ENCODE measurements around the gene VPS45.

Gene VPS45

GRCh38 chr1:150076066-150076465, 8.5 kb downstream of the VPS45 start:
- DNase-seq = no peak

DNA sequence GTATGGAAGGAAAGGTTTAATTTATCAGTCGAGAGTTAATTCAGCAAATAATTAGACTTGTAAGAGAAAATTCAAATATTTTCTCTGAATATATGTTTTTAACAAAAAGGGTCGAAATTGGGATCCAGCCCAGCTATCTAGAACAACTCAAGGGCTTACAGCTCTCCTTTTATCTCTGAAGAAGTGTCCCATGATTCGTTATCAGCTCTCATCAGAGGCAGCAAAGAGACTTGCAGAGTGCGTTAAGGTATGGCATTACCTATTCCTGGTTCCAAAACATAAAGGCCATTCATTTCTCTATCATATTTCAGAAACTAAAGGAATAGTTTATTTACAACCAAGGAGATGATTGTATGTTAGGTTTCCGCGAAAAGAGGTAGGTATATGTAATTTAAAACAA, 9.4 kb downstream of the VPS45 start:
- no peak for DNase-seq

GRCh38 chr1:150080784-150081183, 13.2 kb downstream of the VPS45 start:
- no peak for DNase-seq

DNA sequence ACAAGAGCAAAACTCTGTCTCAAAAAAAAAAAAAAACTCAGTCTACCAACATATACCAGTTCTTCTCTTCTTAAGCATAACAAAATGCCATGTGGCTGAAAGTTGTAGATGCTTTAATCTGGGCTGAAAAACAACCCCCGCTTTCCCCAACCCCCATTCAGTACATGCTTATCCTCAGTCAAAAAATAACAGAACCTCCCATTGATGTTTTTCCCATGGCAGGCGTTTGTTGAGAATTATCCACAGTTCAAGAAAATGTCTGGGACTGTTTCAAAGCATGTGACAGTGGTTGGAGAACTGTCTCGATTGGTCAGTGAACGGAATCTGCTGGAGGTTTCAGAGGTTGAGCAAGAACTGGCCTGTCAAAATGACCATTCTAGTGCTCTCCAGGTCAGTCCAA, 14.9 kb downstream of the VPS45 start:
- DNase-seq = no peak

GRCh38 chr1:150083907-150084306, 16.3 kb downstream of the VPS45 start:
- DNase-seq = no peak

DNA sequence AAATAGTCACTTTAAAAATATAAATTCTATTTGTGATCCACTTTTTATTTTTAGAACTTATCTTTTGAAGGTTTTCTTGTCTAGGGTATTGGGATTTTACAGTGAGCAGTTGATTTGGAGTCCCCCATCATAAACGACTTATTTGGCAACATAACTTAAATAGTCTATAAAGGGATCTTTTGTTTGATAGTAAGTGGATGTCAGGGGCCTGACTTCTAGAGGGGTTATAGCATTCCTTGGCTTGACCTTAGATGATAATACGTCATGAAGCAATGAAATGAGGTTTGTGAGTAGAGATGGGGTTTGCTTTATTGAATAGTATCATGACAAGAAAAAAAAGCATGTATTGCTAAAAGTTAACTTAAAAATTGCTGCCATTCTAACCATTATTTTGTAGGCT, 17.8 kb downstream of the VPS45 start:
- DNase-seq = no peak

DNA sequence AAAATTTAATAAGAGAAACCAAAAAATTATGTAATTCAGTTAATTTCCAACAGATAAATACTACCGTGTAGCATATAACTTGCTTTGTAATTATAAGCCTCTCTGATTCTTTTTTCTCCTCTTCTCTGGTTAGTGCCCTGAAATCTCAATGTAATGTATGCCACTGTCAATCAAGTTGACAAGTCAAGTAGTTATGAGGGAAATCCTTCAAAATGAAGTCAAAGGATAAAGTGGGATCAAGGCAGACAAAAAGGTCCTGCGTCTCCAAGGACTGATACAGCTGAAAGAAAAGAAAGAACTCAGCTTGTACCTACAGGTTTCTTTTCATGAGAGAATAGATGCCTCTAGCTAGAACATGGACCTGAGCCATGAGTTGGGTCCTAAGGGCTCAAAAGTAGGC, 19.8 kb downstream of the VPS45 start:
- no peak for DNase-seq

DNA sequence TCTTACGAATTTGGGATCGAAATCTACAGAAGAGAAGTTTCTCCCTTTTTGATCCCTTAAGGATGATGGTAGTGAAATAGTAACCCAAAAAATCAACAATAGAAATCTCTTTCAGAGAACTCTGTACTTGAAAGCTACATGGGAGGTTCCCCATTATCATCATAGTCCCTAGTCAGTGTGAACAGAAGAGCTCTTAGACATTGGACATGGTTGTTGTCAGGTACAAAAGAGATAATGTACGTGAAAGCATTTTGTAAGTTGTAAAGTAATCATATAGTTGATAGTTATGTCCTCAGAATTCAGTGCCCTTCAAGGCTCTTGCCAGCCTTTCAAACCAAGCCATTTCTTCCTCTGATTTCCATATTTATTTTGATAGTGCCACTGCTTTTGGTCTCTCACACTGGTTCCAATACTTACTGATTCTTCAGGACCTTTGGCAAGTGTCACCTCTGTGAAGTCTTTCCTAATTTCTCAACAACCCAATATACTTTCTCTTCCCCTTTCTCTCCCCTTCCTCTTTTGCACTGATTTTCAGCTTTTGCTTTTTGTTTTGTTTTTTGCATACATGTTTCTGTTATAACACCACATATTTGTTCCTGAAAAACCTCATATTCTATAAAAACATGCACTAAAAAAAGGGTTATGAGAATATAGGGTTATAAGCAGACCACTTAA, 22.4 kb downstream of the VPS45 start:
- no peak for DNase-seq

GRCh38 chr1:150092180-150092791, 24.7 kb downstream of the VPS45 start:
- DNase-seq = no peak

- DNase-seq = no peak
Measured at GRCh38 chr1:150093805-150094204, 26.2 kb downstream of the VPS45 start.

DNA sequence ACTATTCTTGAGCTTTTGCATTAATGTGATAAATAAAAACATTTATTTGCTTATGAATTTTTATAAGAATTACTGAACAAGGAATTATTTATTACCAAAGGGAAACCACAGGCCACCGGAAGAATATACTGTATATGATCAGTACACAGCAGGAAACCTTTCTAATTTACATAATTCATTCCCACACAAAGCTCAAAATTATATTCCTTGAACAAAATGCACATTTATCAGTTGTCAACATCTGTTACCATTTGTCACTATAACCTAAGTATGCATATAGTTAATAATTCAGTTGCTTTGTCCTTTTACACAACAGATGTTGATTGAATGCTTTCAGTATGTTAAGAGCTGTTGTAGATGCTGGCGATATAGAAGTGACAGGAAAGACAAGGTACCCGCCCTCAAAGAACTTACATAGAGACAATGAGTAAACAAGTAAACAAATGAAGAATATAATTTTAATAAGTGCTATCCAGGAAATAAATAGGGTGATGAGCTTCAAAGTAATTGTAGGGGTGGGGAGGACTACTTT, 27.2 kb downstream of the VPS45 start:
- DNase-seq = no peak

- DNase-seq = no peak
Measured at GRCh38 chr1:150102986-150103385, 35.4 kb downstream of the VPS45 start.

DNA sequence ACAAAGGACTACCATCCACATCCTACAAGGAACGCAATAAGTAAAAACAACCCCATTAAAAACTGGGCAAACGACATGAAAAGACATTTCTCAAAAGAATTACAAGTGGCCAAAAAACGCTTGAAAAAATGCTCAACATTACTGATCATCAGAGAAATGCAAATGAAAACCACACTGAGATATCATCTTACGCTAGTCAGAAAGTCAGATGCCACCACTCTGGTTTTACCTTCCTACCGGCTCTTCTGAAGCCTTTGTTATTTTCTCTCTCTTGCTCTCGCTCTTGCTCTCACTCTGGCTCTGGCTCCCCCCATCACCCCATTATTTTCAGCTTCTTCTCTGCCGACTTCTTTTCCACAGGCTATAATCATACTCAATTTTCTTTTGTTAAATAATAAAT, 38.8 kb downstream of the VPS45 start:
- no peak for DNase-seq

DNA sequence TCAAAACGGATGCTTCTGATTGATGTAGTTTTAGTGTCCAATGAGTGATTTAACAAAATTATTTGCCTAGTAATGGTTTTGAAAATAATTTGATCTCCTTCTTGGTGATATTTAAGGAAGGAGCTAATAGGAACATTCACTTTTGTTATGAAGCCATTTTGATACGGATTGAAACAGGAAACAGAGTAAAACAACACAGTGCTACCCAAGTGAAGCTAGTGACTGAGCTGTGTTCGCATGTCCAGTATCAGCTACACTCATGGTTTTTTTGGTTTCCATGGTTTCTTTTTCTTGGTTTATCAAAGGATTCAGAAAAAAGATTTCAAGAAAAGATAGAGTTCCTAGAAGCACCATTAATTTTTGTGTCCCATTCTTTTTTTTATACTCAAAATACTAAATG, 42.0 kb downstream of the VPS45 start:
- no peak for DNase-seq

DNA sequence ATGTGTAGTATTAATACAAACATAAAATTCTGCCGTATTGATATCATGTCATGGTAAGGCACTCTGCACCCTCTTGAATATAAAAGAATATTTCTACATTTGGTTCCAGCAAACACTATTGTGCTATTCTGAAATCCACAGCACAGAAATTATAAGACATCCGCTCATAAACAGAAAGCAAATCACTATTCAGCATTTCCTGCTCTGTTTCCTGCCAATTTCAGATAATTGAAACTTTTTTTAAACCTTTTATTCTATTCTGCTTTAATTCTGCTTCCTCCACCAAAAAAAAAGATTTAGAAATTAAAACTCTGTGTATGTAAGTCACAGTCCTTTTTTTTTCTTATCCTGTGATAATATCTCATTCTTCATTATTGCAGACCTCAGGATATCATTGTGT, 42.5 kb downstream of the VPS45 start:
- DNase-seq = no peak

DNA sequence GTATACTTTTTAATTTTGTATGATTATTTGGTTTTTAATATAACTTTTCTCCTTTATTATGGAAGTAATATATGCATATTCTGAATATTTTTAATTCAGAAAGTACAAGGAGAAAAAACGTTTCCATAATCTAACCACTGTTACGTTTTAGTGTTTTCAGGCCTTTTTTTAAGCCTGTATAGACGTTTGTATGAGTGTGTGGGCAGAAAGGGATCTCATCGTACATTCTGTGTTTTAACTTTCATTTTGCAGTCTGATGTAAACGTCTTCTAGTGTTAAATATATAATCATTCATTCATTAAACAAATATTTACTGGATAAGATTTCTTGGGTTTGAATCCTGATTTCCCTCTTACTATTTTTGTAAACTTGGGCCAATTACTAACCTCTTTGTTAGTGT, 44.1 kb downstream of the VPS45 start:
- no peak for DNase-seq

- no peak for DNase-seq
Measured at GRCh38 chr1:150115121-150115520, 47.5 kb downstream of the VPS45 start.

- no peak for DNase-seq
Measured at GRCh38 chr1:150118716-150119115, 51.1 kb downstream of the VPS45 start.

DNA sequence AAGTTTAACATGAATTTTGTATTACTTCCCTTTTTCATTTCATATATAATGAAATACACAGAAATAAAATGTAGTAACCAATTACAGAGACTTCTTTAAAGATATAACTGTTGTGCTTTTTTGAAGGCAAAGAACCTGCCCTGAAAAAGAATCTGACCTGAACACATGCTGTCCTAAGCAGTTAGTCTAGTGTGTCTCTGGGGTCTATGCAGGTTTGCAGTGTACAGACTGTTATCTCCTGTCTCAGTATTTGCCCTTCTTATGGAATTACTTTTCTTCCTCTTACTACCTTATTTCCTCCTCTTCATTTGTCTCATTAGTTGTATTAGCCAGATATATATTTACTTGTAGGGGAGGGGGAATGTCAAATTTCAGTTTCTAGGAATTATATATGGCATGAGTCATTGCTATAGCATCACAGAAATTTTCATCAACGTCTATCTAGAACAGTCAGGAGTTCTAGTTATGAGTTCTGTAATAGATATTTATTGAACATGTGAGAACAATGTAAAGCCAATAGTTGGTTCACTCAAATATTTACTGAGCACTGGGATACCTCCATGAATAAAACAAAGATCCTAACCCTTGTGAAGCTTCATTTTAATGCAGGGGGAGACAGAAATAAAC, 53.8 kb downstream of the VPS45 start:
- no peak for DNase-seq

GRCh38 chr1:150126811-150127210, 59.2 kb downstream of the VPS45 start:
- DNase-seq = no peak

DNA sequence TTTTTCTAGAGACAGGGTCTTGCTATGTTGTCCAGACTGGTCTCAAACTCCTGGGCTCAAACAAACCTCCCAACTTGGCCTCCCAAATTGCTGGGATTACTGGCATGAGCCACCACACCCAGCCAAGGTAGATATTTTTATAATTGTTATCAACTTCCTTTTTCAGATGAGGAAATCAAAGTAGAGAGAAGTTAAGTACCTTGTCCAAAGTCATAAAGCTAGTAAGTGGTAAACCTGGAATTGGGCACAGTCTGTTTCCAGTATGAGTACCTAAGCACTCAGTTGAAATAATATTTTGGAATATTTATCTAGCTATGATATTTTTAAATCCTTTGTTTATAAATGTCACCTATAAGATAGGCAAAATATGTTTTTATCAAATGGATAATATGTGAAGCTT, 59.9 kb downstream of the VPS45 start:
- DNase-seq = no peak

GRCh38 chr1:150127868-150128267, 60.3 kb downstream of the VPS45 start:
- no peak for DNase-seq

- DNase-seq = no peak
Measured at GRCh38 chr1:150132372-150132771, 64.8 kb downstream of the VPS45 start.

GRCh38 chr1:150134537-150134936, 67.0 kb downstream of the VPS45 start:
- DNase-seq = no peak

All from hippocampal formation (tissue), 2 donors.